GM21367 (cell line): Measurements from ENCODE around the gene RSF1.

Experiments used
- ATAC-seq: cut with Tn5 transposase; IDR thresholded peaks from one replicate; pipeline ENCODE4 v1.9.1; 2021; ENCODE audit not compliant: unreplicated experiment

RSF1 gene

GRCh38 chr11:77806415-77806814, 14.1 kb downstream of the RSF1 start:
- no peak for ATAC-seq

- ATAC-seq, result no peak
Observed at GRCh38 chr11:77801477-77801876, 19.0 kb downstream of the RSF1 start.

- no peak for ATAC-seq
Observed at GRCh38 chr11:77800449-77800848, 20.1 kb downstream of the RSF1 start.

GRCh38 chr11:77799338-77799737, 21.2 kb downstream of the RSF1 start:
- ATAC-seq, result no peak

- ATAC-seq, result no peak
Observed at GRCh38 chr11:77793972-77794371, 26.6 kb downstream of the RSF1 start.

- ATAC-seq, result no peak
Observed at GRCh38 chr11:77791301-77791700, 29.2 kb downstream of the RSF1 start.

- ATAC-seq, result no peak
Observed at GRCh38 chr11:77789731-77790476, 30.6 kb downstream of the RSF1 start.

GRCh38 chr11:77789061-77789730, 31.3 kb downstream of the RSF1 start:
- ATAC-seq, result no peak

- no peak for ATAC-seq
Observed at GRCh38 chr11:77784572-77784971, 36.0 kb downstream of the RSF1 start.

GRCh38 chr11:77783025-77783424, 37.5 kb downstream of the RSF1 start:
- ATAC-seq, result no peak

- ATAC-seq, result no peak
Observed at GRCh38 chr11:77779935-77780334, 40.6 kb downstream of the RSF1 start.

- ATAC-seq, result no peak
Observed at GRCh38 chr11:77778549-77778948, 42.0 kb downstream of the RSF1 start.

- no peak for ATAC-seq
Observed at GRCh38 chr11:77778118-77778517, 42.4 kb downstream of the RSF1 start.

GRCh38 chr11:77776455-77776854, 44.1 kb downstream of the RSF1 start:
- no peak for ATAC-seq

- ATAC-seq, result no peak
Observed at GRCh38 chr11:77775936-77776335, 44.6 kb downstream of the RSF1 start.

- no peak for ATAC-seq
Observed at GRCh38 chr11:77771135-77771534, 49.4 kb downstream of the RSF1 start.

GRCh38 chr11:77770629-77771028, 49.9 kb downstream of the RSF1 start:
- ATAC-seq, result no peak

GRCh38 chr11:77762426-77762825, 58.1 kb downstream of the RSF1 start:
- ATAC-seq, result no peak

GRCh38 chr11:77761491-77761890, 59.0 kb downstream of the RSF1 start:
- ATAC-seq, result no peak

GRCh38 chr11:77758331-77758730, 62.2 kb downstream of the RSF1 start:
- ATAC-seq, result no peak

- ATAC-seq, result no peak
Observed at GRCh38 chr11:77753230-77753629, 67.3 kb downstream of the RSF1 start.

- no peak for ATAC-seq
Observed at GRCh38 chr11:77752516-77752915, 68.0 kb downstream of the RSF1 start.
